Activated T-helper 2 cell treated with anti-CD3 and anti-CD28 coated beads, Interferon-gamma antibody, Interleukin-2, Interleukin-4, amounts not matched to agents 10 μg/mL and 5 μg/mL and 100 μg/mL, durations not matched to agents 14 hours and 24 hours and 36 hours (primary cell): ENCODE results near the gene ENTR1. TPM values are rescaled to one million over a fixed set of nuclear protein-coding genes. Genes with fewer than 3 reads are reported as not detected.

ENCODE experiments used
- DNase-seq: peaks from one replicate; pipeline ENCODE4 v3.0.0; 2021; ENCODE audit warnings: low spot score
- H3K27ac Mint-ChIP-seq: one replicate; pipeline ENCODE4 v1.8.0; 2021; ENCODE audit warnings: mixed read lengths
- H3K27me3 Mint-ChIP-seq: one replicate; pipeline ENCODE4 v1.8.0; 2021; ENCODE audit warnings: low read depth, mixed read lengths
- H3K36me3 Mint-ChIP-seq: one replicate; pipeline ENCODE4 v1.8.0; 2021; ENCODE audit warnings: low read depth, mixed read lengths
- H3K4me1 Mint-ChIP-seq: one replicate; pipeline ENCODE4 v1.8.0; 2021; ENCODE audit warnings: low read depth, mixed read lengths
- H3K4me3 Mint-ChIP-seq: one replicate; pipeline ENCODE4 v1.8.0; 2021; ENCODE audit warnings: low read depth, mild to moderate bottlenecking, moderate library complexity, mixed read lengths
- H3K9me3 Mint-ChIP-seq: one replicate; pipeline ENCODE4 v1.8.0; 2021; ENCODE audit warnings: mixed read lengths
- intact Hi-C: fragments of 100-400 bp; cut with micrococcal nuclease; formaldehyde crosslinking; loops from one replicate; pipeline ENCODE4 v1.15.1; 2023
- total RNA-seq: library from RNA; stranded (reverse); gene quantifications from 2 replicates; pipeline ENCODE4 v1.2.3, GENCODE V29; 2022

Gene ENTR1
- total RNA-seq, 1 donor from 2014 or later = 75.6 TPM

- Mint-ChIP-seq H3K9me3 (no peaks in the 10 kb centered on the region), H3K27me3 (no peaks in the 10 kb centered on the region), H3K36me3 (peaks cover 9% of the 10 kb centered on the region), H3K4me3 (peak within 1 kb of the TSS; percentile 81), H3K4me1 (no peaks in the 10 kb centered on the region), H3K27ac (peak within 1 kb of the TSS; percentile 87)
- DNase-seq = peak; percentile 90
- intact Hi-C loops = loop anchor here (1.0 kb wide), 2 partner anchors 21 to 37 kb away; partner anchors contain the start of gene SNAPC4
Measured at GRCh38 chr9:136363106-136363948, 47.1 kb downstream of the ENTR1 start, which contains the start of gene DNLZ. Gene DNLZ, minus strand, starts transcription at chr9:136363744. Its CDS starts 30 bp downstream, at chr9:136363714.

DNA sequence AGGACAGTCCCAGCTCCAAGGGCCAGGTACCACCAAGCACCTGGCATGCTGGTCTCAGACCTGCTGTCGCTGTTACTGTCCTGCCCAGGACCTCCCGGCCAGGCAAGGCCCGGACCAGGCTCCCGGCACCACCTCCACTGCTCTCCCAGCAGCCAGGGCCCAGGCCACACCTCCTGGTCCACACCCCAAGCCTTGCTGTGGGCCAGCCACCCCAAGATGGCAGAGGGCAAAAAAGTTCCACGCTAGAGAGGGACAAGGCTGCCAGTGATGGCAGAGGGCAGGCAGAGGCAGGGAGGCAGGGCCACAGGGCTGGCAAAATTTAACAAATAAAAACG is 48.0 kb downstream of the ENTR1 start:
- no peak overlapping the region for H3K4me3 Mint-ChIP-seq
- intact Hi-C loops = no loop called here
- no peak overlapping the region for H3K27ac Mint-ChIP-seq
- no peaks in the 10 kb centered on the region for H3K4me1 Mint-ChIP-seq
- no peaks in the 10 kb centered on the region for H3K9me3 Mint-ChIP-seq
- no peaks in the 10 kb centered on the region for H3K27me3 Mint-ChIP-seq
- peaks cover 9% of the 10 kb centered on the region for H3K36me3 Mint-ChIP-seq
- no peak for DNase-seq

DNA sequence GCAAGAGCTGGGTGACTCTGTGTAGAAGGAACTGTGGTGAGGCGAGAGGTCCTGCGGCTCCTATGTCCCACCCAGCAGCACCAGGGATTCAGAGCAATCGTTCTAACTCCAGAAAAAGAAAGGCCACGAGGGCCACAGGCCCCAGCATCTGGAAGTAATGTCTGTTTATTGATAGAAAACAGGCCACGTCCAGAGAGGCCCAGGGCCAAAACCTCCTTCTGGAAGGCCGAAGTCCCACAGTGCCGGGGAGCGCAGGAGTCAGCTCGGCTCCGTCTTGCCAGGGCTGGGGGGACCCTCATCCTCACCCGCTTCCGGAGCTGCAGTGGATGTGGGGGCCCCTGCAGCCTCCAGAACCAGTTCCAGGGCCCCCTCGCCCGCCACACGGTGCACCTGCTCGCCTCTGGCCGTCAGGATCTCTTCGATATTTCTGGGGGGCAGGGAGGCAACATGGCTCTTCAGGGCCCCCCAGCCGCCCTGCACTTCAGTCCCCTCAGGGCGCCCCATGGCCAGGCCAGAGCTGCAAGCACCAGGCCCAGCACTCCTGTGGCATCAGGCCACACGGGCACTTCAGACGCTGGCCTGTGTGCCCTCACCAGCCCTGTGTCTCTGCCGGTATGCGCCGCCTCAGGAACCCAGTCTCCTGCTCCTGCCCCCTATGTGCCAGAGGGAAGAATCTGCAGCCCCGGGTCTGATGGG is 48.5 kb downstream of the ENTR1 start:
- intact Hi-C loops = no loop called here
- no peak overlapping the region for H3K4me3 Mint-ChIP-seq

GRCh38 chr9:136361047-136361753 is 49.2 kb downstream of the ENTR1 start:
- H3K27ac Mint-ChIP-seq = no peak overlapping the region
- H3K36me3 Mint-ChIP-seq = peaks cover 9% of the 10 kb centered on the region
- no peak overlapping the region for H3K4me3 Mint-ChIP-seq
- DNase-seq = no peak
- H3K4me1 Mint-ChIP-seq = no peaks in the 10 kb centered on the region
- no peaks in the 10 kb centered on the region for H3K9me3 Mint-ChIP-seq
- intact Hi-C loops = no loop called here
- H3K27me3 Mint-ChIP-seq = no peaks in the 10 kb centered on the region

More for the DNA sequence above, 48.5 kb downstream of the ENTR1 start:
- peaks cover 9% of the 10 kb centered on the region for H3K36me3 Mint-ChIP-seq
- no peaks in the 10 kb centered on the region for H3K9me3 Mint-ChIP-seq
- no peaks in the 10 kb centered on the region for H3K27me3 Mint-ChIP-seq
- H3K27ac Mint-ChIP-seq = no peak overlapping the region
- no peak for DNase-seq
- H3K4me1 Mint-ChIP-seq = no peaks in the 10 kb centered on the region

DNA sequence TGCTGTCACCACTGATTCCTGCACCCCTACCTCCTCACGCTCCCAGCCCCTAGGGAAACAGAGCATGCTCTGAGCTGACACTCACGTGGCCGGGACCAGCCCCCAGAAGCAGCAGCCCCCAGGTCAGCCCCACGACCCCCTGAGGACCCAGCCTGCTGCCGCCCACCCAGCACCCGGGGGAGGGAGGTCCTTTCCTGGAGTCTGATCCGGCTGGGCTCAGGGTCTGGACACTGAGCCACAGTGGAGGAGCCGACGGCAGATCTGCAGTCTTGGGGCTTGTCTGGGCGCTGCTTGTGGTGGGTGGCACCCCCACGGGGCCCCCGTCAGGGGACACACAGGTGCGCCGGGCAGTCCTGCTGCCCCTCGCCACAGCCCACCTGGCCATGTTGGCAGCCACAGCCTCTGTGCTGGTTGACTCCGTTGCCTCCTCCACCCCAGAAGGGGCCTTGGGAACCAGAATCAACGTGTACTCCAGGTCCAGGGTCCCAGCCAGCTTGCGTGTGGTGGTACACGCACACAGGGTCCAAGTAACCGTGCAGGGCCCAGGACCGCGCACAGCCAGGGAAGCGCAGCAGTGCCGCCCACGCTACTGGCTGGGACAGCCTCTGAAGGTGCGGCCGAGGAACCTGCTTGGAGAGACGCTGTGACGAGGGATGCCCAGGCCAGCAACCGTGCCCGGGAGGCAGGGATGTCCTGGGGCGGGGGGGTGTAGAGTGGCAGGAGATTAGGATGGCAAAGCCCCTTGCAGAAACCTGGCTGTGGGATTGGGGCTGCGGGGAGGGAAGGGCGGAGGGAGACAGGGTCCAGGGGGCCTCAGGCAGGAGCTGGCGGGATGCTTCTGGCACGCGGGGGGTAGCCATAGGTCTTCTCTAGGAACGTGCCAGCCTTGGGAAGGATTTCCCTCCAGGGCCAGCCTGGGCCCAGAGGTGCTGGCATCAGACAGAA is 50.4 kb downstream of the ENTR1 start:
- DNase-seq = no peak
- H3K4me1 Mint-ChIP-seq = no peaks in the 10 kb centered on the region
- no peak overlapping the region for H3K4me3 Mint-ChIP-seq
- no peak overlapping the region for H3K27ac Mint-ChIP-seq
- H3K27me3 Mint-ChIP-seq = no peaks in the 10 kb centered on the region
- H3K36me3 Mint-ChIP-seq = peaks cover 6% of the 10 kb centered on the region
- no peaks in the 10 kb centered on the region for H3K9me3 Mint-ChIP-seq
- intact Hi-C loops = no loop called here

DNA sequence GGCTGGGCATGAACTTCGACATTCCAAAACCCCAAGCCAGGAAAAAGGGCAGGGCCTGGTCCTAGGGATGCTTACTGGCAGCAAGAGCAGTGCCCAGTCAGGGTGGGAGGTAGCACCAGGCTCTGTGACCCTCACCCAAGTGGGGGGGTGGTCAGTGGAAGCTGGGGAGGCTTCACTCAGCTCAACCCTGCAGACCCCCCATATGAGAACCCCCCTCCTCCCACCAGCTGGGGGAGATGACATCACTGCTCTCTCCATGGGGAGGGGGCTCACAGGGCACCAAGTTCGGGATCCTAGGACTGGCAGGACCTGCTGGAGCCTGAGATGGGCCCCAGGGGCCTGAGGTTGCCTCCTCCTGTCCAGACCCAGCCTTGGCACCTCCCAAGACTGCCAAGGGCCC is 51.5 kb downstream of the ENTR1 start:
- Mint-ChIP-seq H3K9me3 (no peaks in the 10 kb centered on the region), H3K27ac (no peak overlapping the region), H3K36me3 (peaks cover 5% of the 10 kb centered on the region), H3K4me1 (no peaks in the 10 kb centered on the region), H3K4me3 (no peak overlapping the region), H3K27me3 (no peaks in the 10 kb centered on the region)
- no peak for DNase-seq
- intact Hi-C loops = no loop called here

- Mint-ChIP-seq H3K27me3 (no peaks in the 10 kb centered on the region), H3K36me3 (peaks cover 3% of the 10 kb centered on the region), H3K9me3 (no peaks in the 10 kb centered on the region), H3K4me1 (no peaks in the 10 kb centered on the region), H3K4me3 (no peak overlapping the region), H3K27ac (no peak overlapping the region)
- DNase-seq = no peak
- intact Hi-C loops = no loop called here
Measured at GRCh38 chr9:136358016-136358415, 52.4 kb downstream of the ENTR1 start.

DNA sequence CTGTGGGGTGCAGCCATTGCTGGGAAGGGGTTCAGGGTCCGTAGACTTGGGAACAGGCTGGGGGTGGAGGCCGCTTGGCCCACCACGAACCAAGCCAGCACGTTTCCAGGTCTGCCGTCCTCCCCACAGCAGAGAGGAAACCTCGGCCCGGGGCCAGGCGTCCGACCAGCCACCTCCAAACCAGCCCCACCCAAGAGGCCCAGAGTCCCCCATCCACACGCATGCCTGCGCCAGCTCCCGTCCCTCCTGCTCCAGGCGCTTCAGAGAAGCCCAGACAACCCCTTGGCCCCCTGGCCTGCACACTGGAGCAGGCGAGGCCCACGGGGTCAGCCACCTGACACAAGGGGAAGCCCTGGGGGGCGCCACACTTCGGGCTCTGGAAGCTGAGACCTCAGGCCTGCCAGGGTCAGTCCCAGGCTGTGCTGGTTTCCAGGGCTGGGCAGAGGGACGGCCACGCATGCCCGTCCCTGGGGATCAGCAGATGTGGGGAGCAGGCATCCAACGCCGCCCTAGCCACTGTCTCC is 53.1 kb downstream of the ENTR1 start:
- Mint-ChIP-seq H3K27me3 (no peaks in the 10 kb centered on the region), H3K4me1 (no peaks in the 10 kb centered on the region), H3K36me3 (no peaks in the 10 kb centered on the region), H3K4me3 (no peak overlapping the region), H3K9me3 (no peaks in the 10 kb centered on the region), H3K27ac (no peak overlapping the region)
- DNase-seq = no peak
- intact Hi-C loops = no loop called here

- Mint-ChIP-seq H3K36me3 (no peaks in the 10 kb centered on the region), H3K4me1 (no peaks in the 10 kb centered on the region), H3K4me3 (no peak overlapping the region), H3K27ac (no peak overlapping the region), H3K27me3 (no peaks in the 10 kb centered on the region), H3K9me3 (no peaks in the 10 kb centered on the region)
- intact Hi-C loops = no loop called here
- no peak for DNase-seq
Measured at GRCh38 chr9:136355616-136356557, 54.5 kb downstream of the ENTR1 start.

DNA sequence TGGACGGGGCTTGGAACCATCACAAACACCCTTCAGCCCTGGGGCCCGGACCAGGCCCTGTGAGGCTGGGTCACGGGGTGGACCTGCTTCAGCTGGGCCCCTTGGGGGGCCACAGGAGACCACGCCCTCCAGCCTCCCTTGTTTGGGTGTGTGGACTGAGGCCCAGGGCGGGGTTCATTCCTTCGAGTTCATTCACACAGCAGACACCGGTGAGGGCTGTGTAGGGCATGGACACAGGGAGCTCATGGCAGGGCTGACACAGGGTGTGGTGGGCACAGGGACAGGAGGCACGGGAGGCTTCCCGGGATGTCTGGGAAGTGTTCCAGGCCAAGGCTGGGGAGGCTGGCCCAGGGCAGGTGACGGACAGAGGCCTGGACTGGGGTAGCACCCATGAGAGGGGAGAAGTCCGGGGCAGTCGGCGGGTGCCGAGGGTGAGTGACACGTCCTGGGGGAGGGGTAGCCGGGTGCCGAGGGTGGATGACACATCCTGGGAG is 55.8 kb downstream of the ENTR1 start:
- Mint-ChIP-seq H3K9me3 (no peaks in the 10 kb centered on the region), H3K4me1 (no peaks in the 10 kb centered on the region), H3K27ac (no peak overlapping the region), H3K27me3 (no peaks in the 10 kb centered on the region), H3K36me3 (no peaks in the 10 kb centered on the region), H3K4me3 (no peak overlapping the region)
- intact Hi-C loops = no loop called here
- DNase-seq = no peak

- H3K9me3 Mint-ChIP-seq = no peaks in the 10 kb centered on the region
- H3K27ac Mint-ChIP-seq = no peak overlapping the region
- H3K4me3 Mint-ChIP-seq = no peak overlapping the region
- H3K4me1 Mint-ChIP-seq = no peaks in the 10 kb centered on the region
- H3K27me3 Mint-ChIP-seq = no peaks in the 10 kb centered on the region
- no peaks in the 10 kb centered on the region for H3K36me3 Mint-ChIP-seq
- no peak for DNase-seq
- intact Hi-C loops = no loop called here
Measured at GRCh38 chr9:136353757-136354488, 56.5 kb downstream of the ENTR1 start.
